KMS-11 (cell line): ENCODE measurements around the gene WDR41.

ENCODE experiments used
- H2AFZ ChIP-seq: fragments of 200-600 bp; sonication (generic); 2 replicates; pipeline ENCODE4 v1.6.1; 2016; ENCODE audit warnings: antibody characterized with exemption, mixed run types, low read depth
- H3K27ac ChIP-seq: fragments of 200-600 bp; sonication (generic); 2 replicates; pipeline ENCODE4 v1.6.1; 2016; ENCODE audit warnings: mild to moderate bottlenecking, mixed run types
- H3K27me3 ChIP-seq: fragments of 200-600 bp; sonication (generic); 2 replicates; pipeline ENCODE4 v1.6.1; 2017; ENCODE audit warnings: mild to moderate bottlenecking, low read depth, mixed run types, moderate library complexity; ENCODE audit not compliant: insufficient read depth
- H3K36me3 ChIP-seq: fragments of 200-600 bp; sonication (generic); 2 replicates; pipeline ENCODE4 v1.6.1; 2017; ENCODE audit warnings: mild to moderate bottlenecking, mixed run types; ENCODE audit not compliant: insufficient read depth
- H3K4me1 ChIP-seq: fragments of 200-600 bp; sonication (generic); 2 replicates; pipeline ENCODE4 v1.6.1; 2016; ENCODE audit warnings: mild to moderate bottlenecking, low read depth, mixed run types; ENCODE audit not compliant: poor library complexity, severe bottlenecking
- H3K4me2 ChIP-seq: fragments of 200-600 bp; sonication (generic); 2 replicates; pipeline ENCODE4 v1.7.0; 2016; ENCODE audit warnings: mild to moderate bottlenecking, mixed run types
- H3K4me3 ChIP-seq: fragments of 200-600 bp; sonication (generic); IDR thresholded peaks from 2 replicates; pipeline ENCODE4 v1.6.1; 2017; ENCODE audit warnings: low read depth, low read length, mixed read lengths; ENCODE audit not compliant: insufficient read depth
- H3K79me2 ChIP-seq: fragments of 200-600 bp; sonication (generic); 2 replicates; pipeline ENCODE4 v1.6.1; 2016; ENCODE audit warnings: low read depth, mixed run types; ENCODE audit not compliant: insufficient read depth
- H3K9ac ChIP-seq: fragments of 200-600 bp; sonication (generic); 2 replicates; pipeline ENCODE4 v1.6.1; 2016; ENCODE audit warnings: mild to moderate bottlenecking, mixed run types
- H4K20me1 ChIP-seq: fragments of 200-600 bp; sonication (generic); 2 replicates; pipeline ENCODE4 v1.6.1; 2016; ENCODE audit warnings: mild to moderate bottlenecking, mixed run types; ENCODE audit not compliant: insufficient read depth
- CTCF ChIP-seq: fragments of 200-600 bp; sonication (generic); conservative IDR thresholded peaks from 2 replicates; pipeline ENCODE4 v1.6.1; 2017; ENCODE audit warnings: low read depth, mild to moderate bottlenecking, antibody characterized with exemption, low read length, moderate library complexity, mixed read lengths

Gene WDR41

GRCh38 chr5:77463905-77464304 lies 28.2 kb downstream of the WDR41 start:
- no peak overlapping the region for H3K27ac ChIP-seq
- peaks cover 3% of the 10 kb centered on the region; the same call in 1 of the 2 replicates for H3K36me3 ChIP-seq
- TF ChIP-seq CTCF = no peak
- H3K27me3 ChIP-seq = no peaks in the 10 kb centered on the region
- H2AFZ ChIP-seq = no peak overlapping the region
- H3K4me2 ChIP-seq = no peak overlapping the region
- no peak overlapping the region for H3K4me3 ChIP-seq
- no peaks in the 10 kb centered on the region for H3K79me2 ChIP-seq
- no peaks in the 10 kb centered on the region for H3K4me1 ChIP-seq
- H4K20me1 ChIP-seq = no peaks in the 10 kb centered on the region
- no peak overlapping the region for H3K9ac ChIP-seq

- no peak overlapping the region for H3K4me3 ChIP-seq
- no peaks in the 10 kb centered on the region for H3K79me2 ChIP-seq
- peaks cover 3% of the 10 kb centered on the region; the same call in 1 of the 2 replicates for H3K36me3 ChIP-seq
- no peak for TF ChIP-seq CTCF
- H3K27ac ChIP-seq = no peak overlapping the region
- H3K27me3 ChIP-seq = no peaks in the 10 kb centered on the region
- no peak overlapping the region for H3K4me2 ChIP-seq
- H2AFZ ChIP-seq = no peak overlapping the region
- no peaks in the 10 kb centered on the region for H3K4me1 ChIP-seq
- no peaks in the 10 kb centered on the region for H4K20me1 ChIP-seq
- no peak overlapping the region for H3K9ac ChIP-seq
These were observed 30.8 kb downstream of the WDR41 start for GRCh38 chr5:77461287-77461686.

DNA sequence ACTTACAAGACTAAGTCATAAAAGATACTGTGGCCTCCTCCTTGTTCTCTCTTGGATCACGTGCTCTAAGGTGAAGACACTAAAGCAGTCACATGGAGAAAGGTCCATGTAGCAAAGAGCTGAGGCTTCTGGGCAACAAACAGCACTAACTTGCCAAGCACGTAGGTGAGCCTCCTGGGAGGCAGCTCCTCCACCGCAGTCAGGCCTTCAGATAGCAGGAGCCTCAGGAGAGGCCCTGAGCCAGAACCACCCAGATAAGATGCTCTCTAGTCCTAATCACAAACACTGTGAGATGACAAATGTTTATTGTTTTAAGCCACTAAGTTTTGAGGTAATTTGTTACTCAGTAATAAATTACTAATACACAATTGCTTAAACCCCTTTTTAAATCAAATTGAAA lies 38.0 kb downstream of the WDR41 start:
- no peaks in the 10 kb centered on the region for H3K4me1 ChIP-seq
- H3K36me3 ChIP-seq = no peaks in the 10 kb centered on the region
- no peak overlapping the region for H3K4me3 ChIP-seq
- no peak for TF ChIP-seq CTCF
- no peak overlapping the region for H2AFZ ChIP-seq
- H3K79me2 ChIP-seq = no peaks in the 10 kb centered on the region
- H3K27ac ChIP-seq = no peak overlapping the region
- H4K20me1 ChIP-seq = no peaks in the 10 kb centered on the region
- H3K4me2 ChIP-seq = no peak overlapping the region
- H3K9ac ChIP-seq = no peak overlapping the region
- H3K27me3 ChIP-seq = no peaks in the 10 kb centered on the region

DNA sequence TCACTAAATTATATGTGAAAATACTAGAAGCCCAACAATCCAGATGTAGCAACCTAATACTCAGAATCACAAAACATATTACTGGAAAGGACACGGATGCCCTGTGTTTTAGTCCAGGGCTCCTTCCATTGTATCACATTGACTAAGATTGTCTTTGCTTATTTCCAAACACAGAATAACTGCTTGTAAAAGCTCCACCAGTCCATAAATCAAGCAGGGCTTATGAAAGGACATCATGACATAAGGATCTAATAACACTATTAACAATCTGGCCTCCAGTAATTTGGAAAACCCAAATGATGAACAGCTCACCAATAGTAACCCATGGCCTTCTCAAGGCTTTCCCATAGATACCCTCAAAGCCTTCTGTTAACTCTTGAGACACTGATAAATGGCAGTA lies 39.8 kb downstream of the WDR41 start:
- TF ChIP-seq CTCF = no peak
- no peaks in the 10 kb centered on the region for H3K4me1 ChIP-seq

More for the DNA sequence above, 39.8 kb downstream of the WDR41 start:
- no peak overlapping the region for H3K9ac ChIP-seq
- no peak overlapping the region for H3K4me3 ChIP-seq
- no peak overlapping the region for H3K27ac ChIP-seq
- no peaks in the 10 kb centered on the region for H3K36me3 ChIP-seq
- no peak overlapping the region for H2AFZ ChIP-seq
- H3K4me2 ChIP-seq = no peak overlapping the region
- no peaks in the 10 kb centered on the region for H4K20me1 ChIP-seq
- no peaks in the 10 kb centered on the region for H3K27me3 ChIP-seq
- H3K79me2 ChIP-seq = no peaks in the 10 kb centered on the region
